GM19463 (cell line): ENCODE data around the gene HLA-DOB.
A peak's percentile ranks its signal among the peaks of the same experiment; 100 is the strongest.

Source experiments
- ATAC-seq: cut with Tn5 transposase; IDR thresholded peaks from one replicate; pipeline ENCODE4 v1.9.1; 2021; ENCODE audit warnings: mild to moderate bottlenecking, moderate library complexity; ENCODE audit not compliant: unreplicated experiment

HLA-DOB gene

GRCh38 chr6:32843979-32844838 is 27.4 kb upstream of the HLA-DOB start, which contains the start of gene PSMB8:
Gene PSMB8 (minus strand): TSS chr6:32844047. CDS start chr6:32843996, 51 bp downstream.
- ATAC-seq, result peak; percentile 67

- ATAC-seq, result no peak
These were observed 26.7 kb upstream of the HLA-DOB start for GRCh38 chr6:32843331-32843978.

GRCh38 chr6:32842690-32843089 is 25.9 kb upstream of the HLA-DOB start:
- no peak for ATAC-seq

- no peak for ATAC-seq
These were observed 25.3 kb upstream of the HLA-DOB start for GRCh38 chr6:32842021-32842650.

GRCh38 chr6:32840604-32841246 is 23.9 kb upstream of the HLA-DOB start:
- no peak for ATAC-seq

- ATAC-seq, result no peak
These were observed 22.6 kb upstream of the HLA-DOB start for GRCh38 chr6:32839356-32839755.

GRCh38 chr6:32838114-32838958 is 21.5 kb upstream of the HLA-DOB start, which contains the start of gene TAP2:
Gene TAP2 (minus strand): TSS chr6:32838739. CDS start chr6:32838233, 506 bp downstream.
- ATAC-seq, result peak; percentile 76

- ATAC-seq, result no peak
These were observed 20.9 kb upstream of the HLA-DOB start for GRCh38 chr6:32837651-32838113.

GRCh38 chr6:32836873-32837272 is 20.1 kb upstream of the HLA-DOB start:
- no peak for ATAC-seq

GRCh38 chr6:32835167-32835893 is 18.5 kb upstream of the HLA-DOB start:
- ATAC-seq, result no peak

GRCh38 chr6:32833664-32834063 is 16.9 kb upstream of the HLA-DOB start:
- no peak for ATAC-seq

GRCh38 chr6:32832535-32832934 is 15.7 kb upstream of the HLA-DOB start:
- ATAC-seq, result no peak

- ATAC-seq, result no peak
These were observed 14.1 kb upstream of the HLA-DOB start for GRCh38 chr6:32830936-32831335.

- ATAC-seq, result no peak
These were observed 13.2 kb upstream of the HLA-DOB start for GRCh38 chr6:32830017-32830416.

GRCh38 chr6:32829495-32829894 is 12.7 kb upstream of the HLA-DOB start:
- ATAC-seq, result no peak

- ATAC-seq, result no peak
These were observed 10.2 kb upstream of the HLA-DOB start for GRCh38 chr6:32827025-32827424.

GRCh38 chr6:32825966-32826365 is 9.2 kb upstream of the HLA-DOB start:
- ATAC-seq, result no peak

- ATAC-seq, result no peak
These were observed 2.9 kb upstream of the HLA-DOB start for GRCh38 chr6:32819729-32820128.

GRCh38 chr6:32818867-32819266 is 2.1 kb upstream of the HLA-DOB start:
- no peak for ATAC-seq
